Rectal smooth muscle tissue (tissue), 1 donor: ENCODE results near the gene TMEM272.

Experiments
- H3K27ac ChIP-seq: one replicate; pipeline ENCODE4 v1.7.0; 2013; ENCODE audit warnings: low read depth, low read length, inconsistent platforms
- H3K27me3 ChIP-seq: one replicate; pipeline ENCODE4 v1.7.0; 2013; ENCODE audit warnings: low read length; ENCODE audit not compliant: control insufficient read depth, insufficient read depth
- H3K36me3 ChIP-seq: one replicate; pipeline ENCODE4 v1.7.0; 2013; ENCODE audit warnings: low read length; ENCODE audit not compliant: control insufficient read depth, insufficient read depth
- H3K4me1 ChIP-seq: one replicate; pipeline ENCODE4 v1.7.0; 2013; ENCODE audit warnings: low read length; ENCODE audit not compliant: control insufficient read depth, insufficient read depth
- H3K4me3 ChIP-seq: one replicate; pipeline ENCODE4 v1.7.0; 2013; ENCODE audit warnings: low read length
- H3K9ac ChIP-seq: one replicate; pipeline ENCODE4 v1.7.0; 2013; ENCODE audit warnings: low read length

Gene TMEM272

DNA sequence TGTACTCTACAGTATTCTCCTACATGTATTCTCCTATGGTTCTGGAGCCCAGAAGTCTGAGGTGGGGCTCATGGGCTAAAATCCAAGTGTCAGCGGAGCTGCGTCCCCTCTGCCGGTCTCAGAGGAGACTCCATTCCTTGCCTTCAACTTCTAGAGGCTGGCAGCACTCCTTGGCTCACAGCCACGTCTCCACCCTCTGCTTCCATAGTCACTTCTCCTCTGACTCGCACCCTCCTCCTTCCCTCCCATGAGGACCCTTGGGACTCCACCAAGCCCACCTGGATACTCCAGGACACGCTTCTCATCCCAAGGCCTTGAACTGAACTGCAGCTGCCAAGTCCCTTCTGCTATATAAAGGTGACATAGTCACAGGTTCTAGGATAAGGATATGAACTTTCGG, 68.8 kb downstream of the TMEM272 start:
- no peak overlapping the region for H3K9ac ChIP-seq
- H3K27me3 ChIP-seq: no peaks in the 10 kb centered on the region
- H3K4me3 ChIP-seq: no peak overlapping the region
- H3K4me1 ChIP-seq: no peaks in the 10 kb centered on the region
- no peak overlapping the region for H3K27ac ChIP-seq
- H3K36me3 ChIP-seq: no peaks in the 10 kb centered on the region

DNA sequence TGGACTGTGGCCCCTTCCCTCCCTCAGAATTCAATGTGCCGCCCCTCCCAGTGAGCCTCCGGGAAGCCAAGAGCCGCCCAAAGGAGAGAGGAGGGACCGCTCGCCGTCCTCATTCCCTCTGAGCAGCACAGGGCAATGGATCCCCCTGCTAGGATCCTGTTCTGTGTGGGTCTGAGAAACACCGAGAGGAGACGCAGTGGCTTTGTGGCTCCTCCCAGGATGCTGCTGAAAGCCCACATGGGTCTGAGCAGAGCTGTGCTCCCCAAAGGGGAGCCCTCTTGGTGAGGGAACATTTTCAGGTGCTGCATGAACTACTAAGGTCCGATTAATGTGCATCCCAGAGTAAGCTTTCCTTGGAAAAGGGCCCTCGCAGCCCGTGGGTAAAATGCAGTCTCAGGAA, 71.5 kb downstream of the TMEM272 start:
- H3K36me3 ChIP-seq: no peaks in the 10 kb centered on the region
- H3K27ac ChIP-seq: no peak overlapping the region
- no peak overlapping the region for H3K9ac ChIP-seq
- no peak overlapping the region for H3K4me3 ChIP-seq
- no peaks in the 10 kb centered on the region for H3K4me1 ChIP-seq
- H3K27me3 ChIP-seq: no peaks in the 10 kb centered on the region

DNA sequence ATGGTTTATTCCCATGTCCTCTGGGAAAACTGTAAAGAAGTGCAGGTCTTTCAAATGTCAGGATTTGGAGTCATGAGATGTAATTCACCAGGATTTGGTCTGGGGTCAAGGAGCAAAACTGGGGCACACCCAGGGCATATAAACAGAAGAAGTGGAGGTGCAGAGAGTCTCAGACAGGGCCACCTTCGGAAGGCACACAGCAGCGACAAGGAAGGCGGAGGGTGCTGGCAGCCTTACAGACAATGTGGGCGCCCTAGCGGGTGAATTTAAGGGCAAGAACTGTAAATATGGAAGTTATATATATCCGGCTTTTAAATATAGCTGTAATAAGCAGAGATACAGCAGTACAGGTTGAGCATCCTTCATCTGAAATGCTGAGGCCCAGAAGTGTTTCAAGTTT, 72.2 kb downstream of the TMEM272 start:
- Histone ChIP-seq H3K27ac (no peak overlapping the region), H3K36me3 (no peaks in the 10 kb centered on the region), H3K27me3 (no peaks in the 10 kb centered on the region), H3K4me1 (no peaks in the 10 kb centered on the region), H3K4me3 (no peak overlapping the region), H3K9ac (no peak overlapping the region)

GRCh38 chr13:51772105-51772455, 72.9 kb downstream of the TMEM272 start:
- Histone ChIP-seq H3K27ac (no peak overlapping the region), H3K4me1 (no peaks in the 10 kb centered on the region), H3K4me3 (no peak overlapping the region), H3K27me3 (no peaks in the 10 kb centered on the region), H3K9ac (no peak overlapping the region), H3K36me3 (no peaks in the 10 kb centered on the region)

DNA sequence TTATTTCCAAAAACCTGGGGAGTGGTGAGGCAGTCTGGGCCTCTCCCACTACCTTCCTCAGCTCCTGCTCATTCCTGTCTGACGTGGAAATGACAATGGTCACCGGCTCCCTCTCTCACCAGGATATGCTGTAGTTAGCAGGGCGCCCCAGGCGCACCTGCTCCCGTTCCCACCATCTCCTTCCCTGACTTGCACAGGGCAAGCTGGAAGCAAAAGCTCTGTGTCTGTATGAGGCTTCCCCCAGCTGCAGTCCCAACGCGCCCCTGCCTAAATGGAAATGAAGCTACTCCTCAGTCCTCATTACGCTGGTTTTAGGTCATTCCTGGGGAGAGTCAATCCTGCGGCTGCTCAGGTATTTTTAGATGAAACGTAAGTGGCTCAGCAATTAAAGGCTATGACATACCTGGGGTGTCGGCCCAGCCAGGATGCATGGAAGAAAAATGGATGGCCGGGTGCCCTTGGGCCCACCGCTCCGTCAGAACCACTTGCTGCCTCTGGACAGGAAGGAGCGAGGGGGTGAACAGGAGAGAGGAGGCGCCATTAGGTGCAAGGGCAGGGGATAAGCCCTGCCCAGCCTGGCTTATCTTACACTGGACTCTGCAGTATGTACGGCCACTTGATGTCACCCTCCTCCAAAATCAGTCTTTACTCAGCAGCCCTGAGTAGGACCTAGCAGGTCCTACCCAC, 73.4 kb downstream of the TMEM272 start:
- no peak overlapping the region for H3K27ac ChIP-seq
- H3K4me1 ChIP-seq: no peaks in the 10 kb centered on the region
- no peaks in the 10 kb centered on the region for H3K36me3 ChIP-seq
- no peak overlapping the region for H3K9ac ChIP-seq
- no peak overlapping the region for H3K4me3 ChIP-seq
- no peaks in the 10 kb centered on the region for H3K27me3 ChIP-seq

DNA sequence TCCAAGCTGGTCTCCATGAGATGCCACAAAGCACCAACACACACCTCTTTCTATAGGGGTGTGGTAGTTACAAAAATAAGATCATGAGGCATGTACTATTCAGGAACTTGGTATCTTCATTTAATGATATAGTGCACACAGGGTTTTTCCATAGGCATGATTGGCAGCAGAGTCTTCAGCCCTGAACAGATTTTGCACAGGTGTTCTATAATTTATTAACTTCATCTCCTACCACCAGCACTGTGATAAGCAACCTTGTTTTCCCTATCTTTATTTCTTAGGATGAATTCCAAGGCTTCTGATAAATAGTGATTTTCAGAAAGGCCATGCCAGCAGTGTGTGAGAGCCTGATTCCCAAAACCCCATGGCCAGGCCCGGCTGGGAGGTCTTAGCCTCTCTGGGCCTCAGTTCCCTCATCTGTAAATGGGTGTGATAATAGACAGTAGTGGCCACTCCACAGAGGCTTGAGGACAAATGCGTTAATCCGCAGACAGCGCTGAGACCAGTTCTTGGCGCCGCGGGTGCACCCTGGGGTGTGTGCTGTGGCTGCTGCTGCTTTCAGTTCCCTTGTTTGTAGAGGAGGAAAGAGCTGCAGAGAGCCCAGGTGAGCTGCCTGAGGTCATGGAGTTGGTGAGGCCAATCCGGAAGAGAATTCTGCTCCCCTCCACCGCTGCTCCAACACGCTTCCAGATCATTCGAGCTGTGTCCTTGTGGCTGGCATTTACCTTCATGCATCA, 74.1 kb downstream of the TMEM272 start:
- H3K9ac ChIP-seq: no peak overlapping the region
- no peaks in the 10 kb centered on the region for H3K36me3 ChIP-seq
- H3K4me1 ChIP-seq: no peaks in the 10 kb centered on the region
- H3K27ac ChIP-seq: no peak overlapping the region
- no peak overlapping the region for H3K4me3 ChIP-seq
- no peaks in the 10 kb centered on the region for H3K27me3 ChIP-seq

DNA sequence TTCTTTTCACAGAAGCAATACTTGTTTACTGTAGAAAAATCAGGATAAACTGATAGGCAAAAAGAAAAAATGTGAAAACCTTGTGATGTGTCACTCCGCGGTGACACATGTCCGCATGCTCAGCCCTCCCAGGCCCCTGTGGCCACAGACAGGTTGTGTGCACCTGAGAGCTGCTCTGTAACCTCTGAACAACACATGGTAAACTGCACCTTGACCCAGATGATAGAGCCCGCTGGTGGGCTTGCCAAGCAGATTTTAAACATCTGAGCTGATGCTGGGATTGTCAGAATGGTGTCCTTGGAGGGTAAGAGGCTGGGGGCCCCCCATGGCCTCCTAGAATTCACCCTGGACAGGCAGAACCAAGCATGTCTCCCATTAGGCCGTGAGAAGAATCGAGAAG, 74.8 kb downstream of the TMEM272 start:
- H3K27ac ChIP-seq: no peak overlapping the region
- no peaks in the 10 kb centered on the region for H3K36me3 ChIP-seq
- no peak overlapping the region for H3K4me3 ChIP-seq
- H3K27me3 ChIP-seq: no peaks in the 10 kb centered on the region
- no peak overlapping the region for H3K9ac ChIP-seq
- H3K4me1 ChIP-seq: no peaks in the 10 kb centered on the region

DNA sequence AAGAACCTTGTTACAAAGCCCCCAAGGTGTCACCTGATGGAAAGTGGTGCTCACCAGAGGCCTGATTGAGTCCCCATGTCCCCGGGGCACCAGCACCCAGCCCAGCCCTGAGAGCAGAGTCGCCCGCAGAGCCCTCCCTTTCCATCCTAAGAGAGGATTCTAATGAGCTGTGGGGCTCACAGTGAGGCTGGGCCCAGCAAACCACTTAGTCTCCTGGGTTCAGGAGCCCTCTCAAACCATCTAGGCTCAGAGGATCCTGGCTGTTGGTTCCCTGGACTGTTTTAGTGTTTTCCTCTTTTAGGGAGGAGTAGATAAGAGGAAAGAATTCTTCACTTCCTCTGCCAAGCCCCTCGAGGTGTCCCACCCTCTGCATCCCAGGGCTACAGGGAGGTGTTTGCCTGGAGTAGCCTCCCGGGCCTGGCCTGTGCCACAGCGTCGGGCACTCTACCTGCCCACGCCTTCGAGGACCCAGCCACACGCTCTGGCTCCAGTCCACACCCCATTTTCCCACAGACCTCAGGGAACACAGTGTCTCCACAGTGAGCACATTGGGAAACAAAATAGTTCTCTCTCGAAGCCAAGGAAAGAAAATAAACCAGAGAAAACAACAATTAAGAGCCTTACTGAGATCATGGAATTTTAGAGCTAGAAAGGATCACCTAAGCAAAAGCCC, 75.4 kb downstream of the TMEM272 start:
- H3K9ac ChIP-seq: no peak overlapping the region
- no peaks in the 10 kb centered on the region for H3K4me1 ChIP-seq
- no peaks in the 10 kb centered on the region for H3K27me3 ChIP-seq
- H3K36me3 ChIP-seq: no peaks in the 10 kb centered on the region
- H3K4me3 ChIP-seq: no peak overlapping the region
- H3K27ac ChIP-seq: peak overlapping the region; percentile 23

- Histone ChIP-seq H3K9ac (no peak overlapping the region), H3K27me3 (no peaks in the 10 kb centered on the region), H3K36me3 (no peaks in the 10 kb centered on the region), H3K4me3 (no peak overlapping the region), H3K4me1 (no peaks in the 10 kb centered on the region), H3K27ac (no peak overlapping the region)
Observed at GRCh38 chr13:51768976-51769375, 76.0 kb downstream of the TMEM272 start.

DNA sequence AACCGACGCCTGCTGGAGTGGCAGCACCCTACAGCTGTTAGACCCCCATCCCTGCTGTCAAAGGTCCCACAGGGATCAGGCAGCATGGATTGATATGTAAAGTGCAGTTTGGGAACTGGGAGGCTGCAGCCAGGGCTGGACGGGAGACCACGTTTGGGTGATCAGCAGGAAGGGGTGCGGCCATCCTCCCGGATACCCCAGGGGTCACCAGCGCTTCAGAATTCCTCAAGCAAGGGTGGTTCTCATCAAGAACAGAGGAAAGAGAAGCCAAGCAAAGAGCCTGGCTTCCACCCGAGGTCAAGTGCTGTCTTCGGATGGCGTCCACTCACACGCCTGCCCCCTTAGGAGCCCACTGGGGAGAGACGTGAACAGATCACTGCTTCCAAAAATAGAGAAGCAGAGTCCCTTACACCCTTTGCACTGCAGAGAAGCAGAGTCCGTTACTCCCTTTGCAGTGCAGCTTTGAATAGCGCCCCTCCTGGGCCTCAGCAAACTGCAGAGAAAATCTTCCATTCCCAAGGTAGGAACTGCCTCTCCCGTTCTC, 76.5 kb downstream of the TMEM272 start:
- Histone ChIP-seq H3K4me1 (no peaks in the 10 kb centered on the region), H3K36me3 (no peaks in the 10 kb centered on the region), H3K4me3 (no peak overlapping the region), H3K27me3 (no peaks in the 10 kb centered on the region), H3K27ac (no peak overlapping the region), H3K9ac (no peak overlapping the region)

GRCh38 chr13:51767100-51767499, 77.9 kb downstream of the TMEM272 start:
- Histone ChIP-seq H3K27me3 (no peaks in the 10 kb centered on the region), H3K36me3 (no peaks in the 10 kb centered on the region), H3K27ac (no peak overlapping the region), H3K4me3 (no peak overlapping the region), H3K9ac (no peak overlapping the region), H3K4me1 (no peaks in the 10 kb centered on the region)

DNA sequence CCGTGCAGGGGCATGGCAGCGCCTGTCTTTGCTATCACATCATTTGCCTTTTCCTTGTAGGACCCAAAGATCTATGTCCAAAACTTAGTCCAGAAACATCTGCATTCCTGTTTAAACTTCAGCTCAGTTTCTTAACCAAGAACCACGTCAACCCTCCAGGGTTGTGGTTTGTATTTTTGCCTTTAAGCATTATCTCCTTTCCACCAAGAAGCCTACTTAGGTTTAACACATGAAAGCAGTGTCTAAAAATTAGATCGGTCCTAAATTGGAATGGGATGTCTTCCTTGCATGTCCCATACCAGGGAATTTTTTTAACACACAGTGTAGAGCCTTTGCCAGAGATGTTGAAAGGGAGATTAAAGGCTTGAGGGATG, 79.8 kb downstream of the TMEM272 start:
- no peak overlapping the region for H3K27ac ChIP-seq
- no peak overlapping the region for H3K4me3 ChIP-seq
- H3K4me1 ChIP-seq: no peaks in the 10 kb centered on the region

More for the DNA sequence above, 79.8 kb downstream of the TMEM272 start:
- H3K27me3 ChIP-seq: no peaks in the 10 kb centered on the region
- no peaks in the 10 kb centered on the region for H3K36me3 ChIP-seq
- no peak overlapping the region for H3K9ac ChIP-seq
